ENCODE results near the gene NUBPL. TPM values are rescaled to one million over a fixed set of nuclear protein-coding genes. Genes with fewer than 3 reads are reported as not detected.

The NUBPL gene
- total RNA-seq, 4 donors from 2014 or later = 1.9 to 45.2 (median 11.6) TPM

- Histone ChIP-seq H3K27ac (no peak overlapping the region), H3K36me3 (no peaks in the 10 kb centered on the region), H3K27me3 (no peaks in the 10 kb centered on the region), H3K4me1 (peaks cover 0 to 13% (median 0%) of the 10 kb centered on the region in 4 donors), H3K9me3 (no peaks in the 10 kb centered on the region), H3K4me3 (no peak overlapping the region)
- WGBS, 2 donors (ENCODE audit: low coverage in 1 of 2) = 33 to 35% methylated on average over 1 of the region's 1 CpG
- in situ Hi-C loops (cut with MboI; ENCODE audit: low pct_ligation_motif_present in 1 of 4, low pct_unique_long_range_greater_than_20kb in 1 of 4, low sequenced_read_pairs in 3 of 4) = no loop called here
- TF ChIP-seq POLR2AphosphoS5 (IDR thresholded peaks at IDR 0.05) = no peak
- no peak for TF ChIP-seq EP300 (IDR thresholded peaks at IDR 0.05; ENCODE audit: low read depth)
- no peak for TF ChIP-seq CTCF (IDR thresholded peaks at IDR 0.05)
- TF ChIP-seq POLR2A (IDR thresholded peaks at IDR 0.05) = no peak
- DNase-seq = no peak
- intact Hi-C loops (cut with DNase I; ENCODE audit: low total_unique reads) = no loop called here
Observed at GRCh38 chr14:31659278-31659677, 98.1 kb downstream of the NUBPL start.

- intact Hi-C loops (cut with DNase I; ENCODE audit: low total_unique reads) (no loop called here), in situ Hi-C loops (cut with MboI; ENCODE audit: low pct_ligation_motif_present in 1 of 4, low pct_unique_long_range_greater_than_20kb in 1 of 4, low sequenced_read_pairs in 3 of 4) (no loop called here)
- Histone ChIP-seq H3K27ac (no peak overlapping the region), H3K27me3 (no peaks in the 10 kb centered on the region), H3K36me3 (no peaks in the 10 kb centered on the region), H3K4me1 (peaks cover 0 to 13% (median 0%) of the 10 kb centered on the region in 4 donors), H3K4me3 (no peak overlapping the region), H3K9me3 (no peaks in the 10 kb centered on the region)
- no peak for TF ChIP-seq POLR2AphosphoS5 (IDR thresholded peaks at IDR 0.05)
- no peak for TF ChIP-seq CTCF (IDR thresholded peaks at IDR 0.05)
- TF ChIP-seq POLR2A (IDR thresholded peaks at IDR 0.05) = no peak
- TF ChIP-seq EP300 (IDR thresholded peaks at IDR 0.05; ENCODE audit: low read depth) = no peak
- DNase-seq = no peak
- WGBS, 2 donors (ENCODE audit: low coverage in 1 of 2) = 77 to 88% methylated on average over 3 of the region's 3 CpGs
Observed at GRCh38 chr14:31660191-31660590, 99.0 kb downstream of the NUBPL start.

GRCh38 chr14:31660728-31661127 is 99.5 kb downstream of the NUBPL start:
- Histone ChIP-seq H3K27me3 (no peaks in the 10 kb centered on the region), H3K36me3 (no peaks in the 10 kb centered on the region), H3K27ac (no peak overlapping the region), H3K9me3 (no peaks in the 10 kb centered on the region), H3K4me3 (no peak overlapping the region), H3K4me1 (peaks cover 0 to 13% (median 0%) of the 10 kb centered on the region in 4 donors)
- intact Hi-C loops (cut with DNase I; ENCODE audit: low total_unique reads) = no loop called here
- in situ Hi-C loops (cut with MboI; ENCODE audit: low pct_ligation_motif_present in 1 of 4, low pct_unique_long_range_greater_than_20kb in 1 of 4, low sequenced_read_pairs in 3 of 4) = no loop called here
- no peak for TF ChIP-seq CTCF (IDR thresholded peaks at IDR 0.05)
- TF ChIP-seq POLR2A (IDR thresholded peaks at IDR 0.05) = no peak
- no peak for TF ChIP-seq EP300 (IDR thresholded peaks at IDR 0.05; ENCODE audit: low read depth)
- no peak for TF ChIP-seq POLR2AphosphoS5 (IDR thresholded peaks at IDR 0.05)
- DNase-seq = no peak
- WGBS, 2 donors (ENCODE audit: low coverage in 1 of 2) = 65 to 100% methylated on average over 1 of the region's 1 CpG

DNA sequence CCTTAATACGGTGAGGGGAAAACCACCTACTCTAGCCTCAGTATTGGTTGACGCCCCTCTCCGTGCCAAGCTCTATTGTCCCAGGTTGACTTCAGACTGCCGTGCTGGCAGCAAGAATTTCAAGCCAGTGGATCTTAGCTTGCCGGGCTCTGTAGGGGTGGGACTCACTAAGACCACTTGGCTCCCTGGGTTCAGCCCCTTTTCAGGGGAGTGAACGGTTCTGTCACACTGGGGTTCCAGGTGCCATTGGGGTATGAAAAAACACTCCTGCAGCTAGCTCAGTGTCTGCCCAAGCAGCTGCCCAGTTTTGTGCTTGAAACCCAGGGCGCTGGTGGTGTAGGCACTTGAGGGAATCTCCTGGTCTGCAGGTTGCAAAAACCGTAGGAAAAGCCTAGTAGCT is 107.1 kb downstream of the NUBPL start:
- no peaks in the 10 kb centered on the region for H3K36me3 ChIP-seq
- DNase-seq = no peak
- WGBS, 2 donors (ENCODE audit: low coverage in 1 of 2) = 92 to 100% methylated on average over 1 to 8 of the region's 8 CpGs

More for the DNA sequence above, 107.1 kb downstream of the NUBPL start:
- Histone ChIP-seq H3K9me3 (peaks cover 5% of the 10 kb centered on the region in 2 donors), H3K27ac (no peak overlapping the region), H3K27me3 (no peaks in the 10 kb centered on the region), H3K4me1 (no peaks in the 10 kb centered on the region), H3K4me3 (no peak overlapping the region)
- TF ChIP-seq CTCF (IDR thresholded peaks at IDR 0.05) (no peak), POLR2A (IDR thresholded peaks at IDR 0.05) (no peak), POLR2AphosphoS5 (IDR thresholded peaks at IDR 0.05) (no peak), EP300 (IDR thresholded peaks at IDR 0.05; ENCODE audit: low read depth) (no peak)
- in situ Hi-C loops (cut with MboI; ENCODE audit: low pct_ligation_motif_present in 1 of 4, low pct_unique_long_range_greater_than_20kb in 1 of 4, low sequenced_read_pairs in 3 of 4) (no loop called here), intact Hi-C loops (cut with DNase I; ENCODE audit: low total_unique reads) (no loop called here)
